HUDEP-2 (cell line): ENCODE measurements around the gene S100A7A.

Experiments
- DNase-seq, 76 experiments: peaks; one replicate each; lab custom pipeline; 2025; ENCODE audit not compliant: unreplicated experiment in 76 of 76; lab: John Stamatoyannopoulos, UW

The S100A7A gene

DNA sequence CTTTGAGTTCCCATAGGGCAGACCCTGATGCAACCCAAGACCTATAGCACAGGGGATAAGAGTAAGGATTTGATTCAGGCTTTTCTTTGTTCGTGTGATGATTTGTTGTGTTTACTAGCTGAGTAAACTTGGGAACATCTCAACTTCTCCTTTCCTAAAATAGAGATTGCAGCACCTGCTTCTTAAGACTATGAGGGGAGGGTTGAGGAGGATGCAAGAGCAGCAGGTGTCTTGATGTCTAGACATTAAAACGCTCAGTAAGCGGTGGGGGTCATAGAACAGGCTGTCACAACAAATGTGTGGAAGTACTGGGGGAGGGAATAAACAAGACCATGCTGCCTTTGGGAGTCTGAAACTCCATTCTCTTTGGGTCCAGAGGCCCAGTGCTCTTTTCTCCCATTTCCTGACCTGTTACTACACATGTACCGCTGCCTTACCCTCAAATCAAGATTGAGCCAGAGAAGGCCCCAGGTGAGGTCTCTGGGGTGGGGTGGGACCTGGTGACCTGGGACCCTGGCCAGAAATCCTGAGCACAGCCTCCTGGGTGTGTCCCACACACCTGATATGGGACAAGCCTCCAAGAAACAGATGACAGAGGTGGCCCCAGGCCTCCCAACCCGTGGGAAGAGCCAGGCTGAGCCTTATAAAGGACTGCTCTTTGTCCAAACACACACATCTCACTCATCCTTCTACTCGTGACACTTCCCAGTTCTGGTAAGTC lies at the start of gene S100A7A:
S100A7A (plus strand) TSS at position 671 of the 721 bp plus-strand sequence. CDS start 1,563 bp downstream, outside the sequence.
- DNase-seq: no peak

DNA sequence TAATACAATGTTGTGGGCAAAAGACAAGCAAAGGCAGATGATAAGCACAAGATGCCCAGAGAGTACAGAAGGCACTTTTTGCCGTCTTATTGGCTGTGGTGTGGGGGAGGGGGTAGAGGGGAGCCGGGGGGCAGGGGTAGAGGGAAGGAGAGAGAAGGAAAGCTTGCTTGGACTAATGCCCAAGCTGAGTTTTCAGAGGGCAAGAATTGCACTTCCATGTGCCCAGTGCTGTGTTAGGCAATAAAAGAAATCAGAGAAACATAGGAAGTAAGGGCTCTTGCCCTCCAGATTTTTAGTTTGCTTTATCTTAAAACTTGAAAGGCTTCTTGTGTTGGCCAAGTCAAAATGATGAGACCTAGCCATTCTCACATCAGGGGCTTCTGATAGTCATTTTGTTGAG lies 49.2 kb upstream of the S100A7A start:
- no peak for DNase-seq

DNA sequence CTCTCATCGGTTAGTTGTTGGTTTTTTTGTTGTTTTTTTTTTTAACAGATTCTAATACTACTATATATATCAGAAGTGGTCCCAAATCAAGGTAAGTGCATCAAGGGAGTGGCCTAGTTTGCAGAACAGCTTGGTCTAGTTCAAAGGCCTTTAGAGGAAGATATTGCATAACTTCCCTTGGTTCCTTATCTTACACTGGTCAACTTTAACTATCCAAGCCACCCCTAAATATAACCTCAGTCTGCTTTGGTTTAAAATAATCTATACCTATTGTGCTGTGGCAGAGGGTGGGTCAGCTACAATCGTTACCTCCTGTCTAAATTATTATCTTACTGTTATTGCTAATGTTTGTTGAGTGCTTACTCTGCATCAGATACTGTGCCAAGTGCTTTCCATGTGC lies 47.8 kb upstream of the S100A7A start:
- DNase-seq: no peak

DNA sequence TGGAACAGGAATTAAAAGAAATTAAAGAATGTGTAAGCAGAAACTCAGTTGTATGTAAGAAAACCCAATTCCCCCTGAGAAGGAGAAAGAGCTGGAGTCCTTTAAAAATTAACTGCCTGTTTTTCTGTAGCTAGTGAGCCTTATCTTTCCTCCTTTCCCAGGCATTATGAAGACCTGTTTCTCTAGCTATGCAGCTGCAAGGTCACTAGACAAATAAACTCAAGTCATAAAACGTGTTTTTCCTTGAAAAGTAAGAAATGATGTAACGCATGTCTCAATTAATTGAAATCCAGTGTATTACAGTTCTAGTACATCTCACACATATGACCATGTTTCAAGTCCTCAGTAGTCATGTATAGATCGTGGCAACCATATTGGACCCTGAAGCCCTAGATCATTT lies 46.2 kb upstream of the S100A7A start:
- no peak for DNase-seq

DNA sequence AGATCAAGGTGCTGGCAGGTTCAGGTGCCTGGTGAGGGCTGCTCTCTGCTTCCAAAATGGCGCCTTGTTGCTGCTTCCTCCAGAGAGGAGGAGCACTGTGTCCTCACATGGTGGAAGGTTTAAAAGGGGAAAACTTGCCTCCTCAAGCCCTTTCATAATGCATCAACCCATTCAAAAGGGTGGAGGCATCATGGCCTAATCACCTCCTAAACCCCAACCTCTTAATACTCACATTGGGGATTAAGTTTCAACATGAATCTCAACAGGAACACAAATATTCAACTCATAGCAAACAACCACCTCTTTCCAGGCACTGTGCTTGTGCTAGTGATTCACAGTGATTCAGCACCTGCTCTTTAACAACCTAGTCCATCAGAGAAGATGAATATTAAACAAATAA lies 45.1 kb upstream of the S100A7A start:
- DNase-seq: no peak

DNA sequence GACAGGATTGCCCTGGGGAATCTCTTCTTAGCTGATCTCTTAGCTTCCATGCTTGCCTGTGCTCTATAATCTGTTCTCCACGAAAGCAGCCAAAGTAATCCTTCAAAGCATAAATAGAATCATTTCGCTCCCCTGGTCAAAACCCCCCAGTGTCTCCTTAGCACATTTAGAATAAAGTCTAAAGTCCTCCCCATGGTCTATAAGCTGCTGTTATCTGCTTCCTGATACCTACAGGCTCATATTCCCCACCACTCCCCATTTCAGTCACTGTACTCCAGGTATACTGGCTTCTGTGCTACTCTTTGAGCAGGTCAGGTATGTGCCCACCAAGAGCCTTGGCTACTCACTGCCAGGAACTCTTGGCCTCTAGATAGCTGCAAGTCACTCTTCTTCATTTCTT lies 43.7 kb upstream of the S100A7A start:
- DNase-seq: no peak

DNA sequence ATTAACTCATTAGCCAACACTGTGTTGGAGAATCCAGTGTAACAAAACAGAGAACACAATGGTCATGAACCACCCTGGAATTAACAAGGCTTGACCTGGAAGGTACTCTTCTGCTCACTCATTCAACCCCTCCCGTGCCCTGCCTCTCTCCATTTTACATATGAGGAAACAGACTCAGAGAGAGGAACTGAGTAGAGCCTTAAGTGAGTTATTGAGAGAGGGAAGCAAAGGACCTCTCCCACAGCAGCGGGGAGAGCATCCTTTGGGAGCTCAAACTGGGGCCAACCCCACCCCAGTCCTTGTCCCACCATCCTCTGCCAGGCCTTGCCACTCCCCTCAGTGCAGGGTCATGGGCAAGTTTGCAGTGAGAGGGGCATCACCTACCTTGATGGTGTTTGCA lies 42.2 kb upstream of the S100A7A start:
- no peak for DNase-seq

DNA sequence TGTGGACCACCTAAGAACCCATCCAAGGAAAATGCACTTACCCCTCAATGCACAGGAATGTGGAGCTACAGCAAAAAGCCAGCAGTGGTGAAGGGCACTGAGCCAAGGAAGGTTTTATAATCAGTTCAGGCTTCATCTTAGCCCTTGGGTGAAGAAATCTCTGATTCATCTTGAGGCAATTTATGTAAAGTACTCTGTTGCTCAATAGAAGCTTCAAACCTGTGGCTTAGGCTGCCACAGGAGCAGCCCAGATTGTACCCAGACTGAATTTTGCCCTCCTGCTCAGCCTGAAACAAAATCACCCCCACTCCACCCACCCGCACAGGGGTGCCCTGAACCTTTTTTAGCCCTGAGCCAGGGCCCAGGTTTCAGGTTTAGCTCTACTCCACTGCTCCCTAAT lies 40.8 kb upstream of the S100A7A start, which contains the start of gene S100A12:
S100A12 (minus strand) TSS at position 111 of the 400 bp plus-strand sequence. CDS start 1,029 bp downstream, outside the sequence.
- no peak for DNase-seq

DNA sequence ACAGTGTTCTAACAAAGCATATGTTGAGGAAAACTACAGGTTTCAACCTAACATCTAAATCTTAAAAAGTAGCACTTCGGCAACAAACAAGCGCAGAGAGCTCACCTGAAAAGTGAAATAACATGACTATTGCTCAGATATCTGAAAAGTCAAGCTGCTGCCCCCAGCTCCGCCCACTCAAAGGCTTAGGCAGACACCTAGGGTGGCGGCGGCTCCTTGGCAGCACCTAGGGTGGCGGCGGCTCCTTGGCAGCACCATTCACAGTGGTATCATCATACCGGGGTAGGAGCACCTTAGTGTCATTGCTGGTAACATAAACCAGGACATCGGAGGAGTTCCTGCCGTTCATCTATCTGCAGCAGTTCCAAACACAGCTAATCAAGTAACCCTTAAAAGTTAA lies 36.7 kb upstream of the S100A7A start:
- DNase-seq: no peak

DNA sequence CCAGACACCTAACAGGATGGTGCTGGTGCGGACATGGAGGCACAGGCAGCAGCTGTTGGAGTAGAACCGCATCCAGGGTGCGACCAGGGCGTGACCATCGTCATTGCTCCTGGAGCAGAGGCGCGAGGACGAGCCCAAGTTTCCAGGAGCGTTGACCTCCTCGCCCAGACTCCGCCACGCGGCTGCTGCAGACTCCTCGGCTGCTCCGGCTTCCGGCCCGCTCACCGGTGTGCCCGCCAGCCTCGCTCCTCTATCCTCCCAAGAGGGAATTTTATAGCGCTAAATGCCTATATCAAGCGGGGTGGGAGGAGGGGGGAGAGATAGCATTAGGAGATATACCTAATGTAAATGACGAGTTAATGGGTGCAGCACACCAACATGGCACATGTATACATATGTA lies 35.6 kb upstream of the S100A7A start:
- DNase-seq: no peak

DNA sequence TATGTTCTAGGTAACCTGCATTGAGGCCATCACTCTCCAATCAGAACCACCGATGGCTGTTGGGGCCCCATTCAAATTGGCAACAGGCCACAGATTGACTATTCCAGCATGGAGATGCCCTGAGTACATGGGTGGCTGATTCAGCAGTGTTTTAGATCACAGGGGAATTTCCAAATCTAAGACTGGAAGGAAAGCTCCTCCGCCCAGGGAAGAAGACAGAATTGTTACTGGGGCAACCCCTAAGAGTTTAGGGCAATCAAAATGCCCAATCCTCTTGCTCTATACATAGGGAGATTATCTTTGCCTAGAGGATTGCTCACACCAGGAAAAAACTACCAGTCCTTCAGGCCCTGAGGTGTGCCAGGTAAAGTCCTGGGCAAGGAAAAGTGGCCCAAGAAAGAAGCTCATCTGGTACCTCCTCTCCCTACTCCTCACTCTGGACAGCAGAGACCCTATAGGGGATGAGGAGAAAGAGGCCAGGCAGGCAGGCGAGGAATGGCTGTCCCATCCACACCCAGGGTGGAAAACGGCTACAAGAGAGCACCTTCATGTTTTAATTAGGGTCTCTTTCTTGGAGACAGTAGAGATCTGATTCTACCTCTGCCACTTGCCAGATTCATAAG lies 31.3 kb upstream of the S100A7A start:
- DNase-seq: no peak

DNA sequence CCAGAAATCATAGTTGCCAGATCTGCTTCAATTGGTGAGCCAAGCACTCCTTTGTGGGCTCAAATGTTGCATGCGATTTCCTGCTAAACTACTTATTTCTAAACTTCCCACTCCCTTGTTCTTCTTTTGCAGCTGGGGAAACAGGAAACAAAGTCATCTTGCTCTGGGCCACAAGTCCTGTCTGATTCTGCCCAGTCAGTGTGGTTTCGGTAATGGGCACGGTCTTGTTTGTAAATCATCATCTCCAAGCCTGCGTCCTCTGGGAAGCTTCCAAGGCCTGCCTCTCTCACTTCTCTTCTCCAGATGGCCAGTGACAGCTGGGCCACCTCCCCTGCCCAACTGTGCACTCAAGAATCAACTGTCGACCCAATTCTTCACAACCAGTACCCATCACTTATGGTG lies 29.8 kb upstream of the S100A7A start:
- DNase-seq: no peak

DNA sequence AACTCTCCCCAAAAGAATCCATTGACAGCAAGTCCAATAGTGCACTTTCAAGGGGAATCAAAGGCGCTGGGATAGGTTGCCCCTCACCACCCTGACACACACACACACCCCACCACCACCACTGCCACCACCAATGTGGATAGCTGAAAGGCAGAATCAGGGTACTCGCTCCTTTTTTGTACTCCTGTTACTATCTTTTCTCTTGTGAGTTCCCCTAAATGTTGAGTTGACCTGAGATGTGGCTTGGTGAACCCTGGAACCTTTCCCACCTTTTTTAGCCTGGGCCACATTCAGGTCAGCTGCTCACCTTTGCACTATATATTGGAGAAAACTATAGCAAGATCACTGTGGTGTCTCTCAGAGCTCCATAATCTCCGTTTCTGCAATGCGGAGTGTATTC lies 29.3 kb upstream of the S100A7A start:
- DNase-seq: no peak

DNA sequence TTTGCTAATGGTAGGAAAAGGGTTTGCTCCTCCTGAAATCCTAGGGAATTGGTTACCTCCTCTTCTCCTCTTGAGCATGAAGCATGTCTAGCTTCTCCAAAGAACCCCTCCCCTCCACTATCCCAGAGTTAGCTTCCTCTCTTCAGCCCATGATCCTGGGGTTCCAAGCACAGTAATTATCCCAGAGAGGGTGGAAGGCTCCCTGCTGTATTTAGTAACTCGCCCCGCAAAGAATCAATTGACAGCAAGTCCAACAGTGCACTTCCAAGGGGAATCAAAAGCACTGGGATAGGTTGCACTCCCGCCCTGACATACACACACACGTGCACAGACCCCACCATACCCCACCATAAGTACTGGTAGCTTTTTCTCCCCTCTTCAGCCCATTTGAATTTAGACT lies 28.5 kb upstream of the S100A7A start:
- DNase-seq: no peak

DNA sequence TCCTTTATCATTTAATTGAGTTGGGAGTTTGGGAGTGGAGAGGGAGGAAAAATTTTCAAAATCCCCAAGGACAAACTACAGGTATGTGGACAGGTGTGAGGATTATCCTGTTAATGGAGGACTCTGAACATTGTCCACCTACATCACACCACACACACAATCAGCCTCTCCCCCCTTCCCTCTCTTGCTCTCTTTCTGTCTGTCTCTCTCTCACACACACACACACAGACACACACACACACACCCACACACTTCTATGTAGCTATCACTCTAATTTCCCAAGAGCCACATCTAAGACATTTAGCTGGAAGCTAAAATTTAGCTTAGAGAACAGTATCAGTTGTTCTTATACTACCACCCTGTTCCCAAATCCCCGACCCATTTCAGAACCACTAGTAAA lies 26.9 kb upstream of the S100A7A start:
- DNase-seq: no peak

DNA sequence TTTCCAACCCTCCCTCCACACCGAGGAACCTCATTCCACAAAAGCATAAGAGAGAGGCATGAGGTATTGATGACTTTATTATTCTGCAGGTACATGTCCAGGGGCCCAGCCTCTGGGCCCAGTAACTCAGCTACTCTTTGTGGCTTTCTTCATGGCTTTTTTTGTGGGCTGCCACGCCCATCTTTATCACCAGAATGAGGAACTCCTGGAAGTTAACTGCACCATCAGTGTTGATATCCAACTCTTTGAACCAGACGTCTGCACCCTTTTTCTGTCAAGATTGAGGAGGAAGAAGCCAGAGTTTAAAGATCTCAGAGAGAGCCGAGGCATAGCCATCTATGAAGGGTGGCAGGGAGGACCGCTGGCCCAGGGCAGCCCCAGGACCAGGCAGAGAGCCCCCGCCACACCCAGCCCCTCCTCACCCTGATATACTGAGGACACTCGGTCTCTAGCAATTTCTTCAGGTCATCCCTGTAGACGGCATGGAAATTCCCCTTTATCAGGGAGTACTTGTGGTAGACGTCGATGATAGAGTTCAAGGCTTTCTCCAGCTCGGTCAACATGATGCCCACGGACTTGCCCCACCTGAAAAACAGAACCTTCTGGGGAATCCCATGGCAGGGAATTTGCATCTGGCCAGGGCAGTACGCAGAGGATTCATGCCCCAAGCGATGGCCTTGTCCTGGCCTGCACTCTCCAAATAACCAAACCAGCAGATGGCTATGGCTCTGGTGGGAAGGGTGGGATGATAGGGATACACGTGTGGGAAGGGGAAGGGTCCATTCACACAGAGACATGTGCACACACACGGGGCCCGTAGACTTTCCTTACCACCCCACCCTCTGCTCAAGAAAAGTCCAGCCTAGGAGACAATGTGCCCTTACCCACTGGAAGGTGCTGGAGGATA lies 26.1 kb upstream of the S100A7A start:
- DNase-seq: peak in 3 of 76 experiments; percentile 4 to 9 (median 8)

DNA sequence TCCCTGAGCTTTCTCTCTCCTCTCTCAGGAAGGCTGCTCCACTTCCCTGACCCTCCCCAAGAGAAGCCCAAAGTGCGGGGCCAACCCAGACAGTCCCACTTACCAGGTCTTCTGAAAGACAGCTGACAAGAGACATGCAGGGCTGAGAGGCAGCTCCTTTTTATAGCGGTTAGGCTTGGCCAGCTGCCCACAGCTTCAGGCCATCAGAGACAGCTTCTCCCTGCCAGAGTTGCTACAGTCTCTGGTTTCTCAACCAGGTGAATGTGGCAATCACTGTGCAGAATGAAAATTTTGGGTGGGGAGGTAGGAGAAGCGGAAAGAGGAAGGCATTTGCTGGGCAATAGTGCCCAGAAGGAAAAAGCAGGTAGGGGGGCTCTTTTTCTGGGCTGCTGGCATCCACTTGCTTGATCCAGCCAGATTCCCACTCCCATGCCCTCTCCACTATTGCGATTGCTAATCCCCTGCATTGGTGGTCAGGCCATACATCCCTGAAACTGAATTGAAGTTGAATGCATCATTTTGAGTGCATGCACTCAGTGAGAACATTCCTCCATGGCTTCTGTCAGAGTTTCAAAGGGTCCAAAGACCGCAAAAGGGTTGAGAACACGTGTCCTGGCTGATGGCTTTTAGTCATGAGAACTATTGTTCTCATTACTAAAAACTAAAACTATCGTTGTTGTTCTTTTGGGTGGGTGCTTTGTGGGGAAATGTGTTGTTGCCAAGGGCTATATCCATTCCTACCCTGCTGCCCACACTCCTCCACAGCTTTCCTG lies 25.2 kb upstream of the S100A7A start, which contains the start of gene S100A8:
S100A8 (minus strand) TSS at position 136 of the 773 bp plus-strand sequence. CDS start 538 bp downstream, outside the sequence.
- DNase-seq: peak in 7 of 76 experiments; percentile 7 to 27 (median 13)

DNA sequence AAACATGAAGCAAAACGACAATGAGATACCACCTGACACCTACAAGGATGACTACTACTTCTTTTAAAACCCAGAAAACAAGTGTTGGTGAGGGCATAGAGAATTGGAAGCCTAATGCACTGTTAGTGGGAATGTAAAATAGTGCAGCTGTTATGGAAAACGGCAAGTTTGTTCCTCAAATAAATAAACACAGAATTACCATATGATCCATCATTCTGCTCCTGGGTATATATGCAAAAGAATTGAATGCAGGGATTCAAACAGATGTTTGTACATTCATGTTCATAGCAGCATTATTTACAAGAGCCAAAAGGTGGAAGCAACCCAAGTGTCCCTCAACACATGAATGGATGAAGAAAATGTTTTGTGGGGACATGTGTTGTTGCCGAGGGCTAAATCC lies 24.1 kb upstream of the S100A7A start:
- DNase-seq: no peak

DNA sequence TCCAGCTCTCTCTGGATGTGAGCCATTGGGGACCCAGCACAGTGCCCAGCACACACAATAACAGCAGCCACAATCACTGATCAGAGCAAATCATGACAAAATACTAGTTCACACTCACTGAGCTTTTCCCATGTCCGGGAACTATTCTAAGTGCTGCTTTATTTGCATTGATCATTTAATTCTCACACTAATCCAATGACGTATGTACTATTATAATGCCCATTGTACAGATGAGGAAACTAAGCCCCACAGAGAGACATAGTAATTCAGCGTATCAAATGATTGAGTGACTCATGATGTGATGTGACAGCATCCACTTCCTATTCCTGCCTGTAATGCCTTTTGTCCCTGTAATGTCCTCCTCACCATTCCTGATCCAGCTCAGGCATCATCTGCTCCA lies 23.5 kb upstream of the S100A7A start:
- no peak for DNase-seq

DNA sequence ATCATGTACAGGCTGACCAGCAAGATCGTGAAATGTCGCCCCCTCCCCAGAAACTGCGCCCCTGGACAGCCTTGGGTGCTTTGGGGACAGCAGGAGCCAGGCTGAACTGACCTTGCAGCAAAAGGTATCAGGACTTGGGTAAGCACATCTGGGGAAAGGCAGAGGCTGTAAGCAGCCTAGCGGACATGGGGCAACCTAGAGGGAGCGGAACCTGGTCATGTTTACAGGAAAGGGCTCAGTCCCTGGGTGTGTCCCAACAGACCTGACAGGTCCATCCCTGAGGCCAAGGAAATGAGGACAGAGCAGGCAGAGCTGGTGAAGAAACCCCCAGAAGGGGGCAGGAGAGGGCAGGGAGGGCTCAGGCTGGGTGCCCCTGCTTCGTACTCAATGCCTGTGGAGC lies 22.4 kb upstream of the S100A7A start:
- DNase-seq: peak in 1 of 76 experiments; percentile 1
